Mammary epithelial cell (primary cell): ENCODE results near the gene SRRD.

Experiments
- CTCF ChIP-seq, 2 donors: IDR thresholded peaks in 1 of 2; conservative IDR thresholded peaks in 1 of 2; 2 replicates each; pipeline ENCODE4 v1.5.1; 2011 to 2012; ENCODE audit warnings: inconsistent platforms in 2 of 2, low read length in 2 of 2, mild to moderate bottlenecking in 2 of 2, control low read depth in 1 of 2, low read depth in 1 of 2; ENCODE audit not compliant: insufficient read depth in 1 of 2; ENCODE audit errors: extremely low read depth in 1 of 2
- EZH2 ChIP-seq: IDR thresholded peaks from 2 replicates; pipeline ENCODE4 v1.6.1; 2012; ENCODE audit warnings: low read length, inconsistent platforms, borderline replicate concordance

GRCh38 chr22:26463688-26464087 lies 20.0 kb upstream of the SRRD start:
- TF ChIP-seq CTCF (conservative IDR thresholded peaks at IDR 0.05 in 1 of 2, IDR thresholded peaks at IDR 0.05 in 1 of 2; ENCODE audit: extremely low read depth in 1 of 2, insufficient read depth in 1 of 2, low read depth in 1 of 2, low read length in 2 of 2) (no peak), EZH2 (no peak)
